SU-DHL-6 (cell line): Measurements from ENCODE around the gene TPTE2.
"Not testable (repeated sequence)": the region's sequence is repeated elsewhere in the genome, so short reads cannot be mapped to it uniquely, and the experiment has no call there.

Experiments used
- H2AFZ ChIP-seq: fragments of 200-600 bp; sonication (generic); 2 replicates; pipeline ENCODE4 v1.6.1; 2014; ENCODE audit warnings: low read depth, mild to moderate bottlenecking, moderate library complexity, mixed read lengths, antibody characterized with exemption, low read length; ENCODE audit not compliant: severe bottlenecking
- H3F3A ChIP-seq: fragments of 200-600 bp; shearing (Covaris generic); 2 replicates; pipeline ENCODE4 v1.6.0; 2016; ENCODE audit warnings: antibody characterized with exemption, mild to moderate bottlenecking; ENCODE audit not compliant: insufficient read depth
- H3K27ac ChIP-seq: fragments of 200-600 bp; sonication (generic); 2 replicates; pipeline ENCODE4 v1.5.1; 2016; ENCODE audit warnings: low read depth, mild to moderate bottlenecking, low read length, moderate library complexity, mixed read lengths
- H3K27me3 ChIP-seq: fragments of 200-600 bp; sonication (generic), shearing (Covaris generic); 2 replicates; pipeline ENCODE4 v1.6.0; 2014; ENCODE audit warnings: mild to moderate bottlenecking, low read length
- H3K36me3 ChIP-seq: fragments of 200-600 bp; sonication (generic); 2 replicates; pipeline ENCODE4 v1.6.1; 2014; ENCODE audit warnings: mild to moderate bottlenecking, low read length, mixed read lengths
- H3K4me2 ChIP-seq: fragments of 300-600, 200-600 bp; shearing (Covaris generic), sonication (generic); 2 replicates; pipeline ENCODE4 v1.6.0; 2014; ENCODE audit warnings: low read length, low read depth, mild to moderate bottlenecking; ENCODE audit not compliant: poor library complexity, severe bottlenecking
- H3K4me3 ChIP-seq: fragments of 200-600 bp; sonication (generic); 2 replicates; pipeline ENCODE4 v1.5.1; 2014; ENCODE audit warnings: antibody characterized with exemption, low read length, mild to moderate bottlenecking, mixed read lengths; ENCODE audit not compliant: insufficient read depth, poor library complexity, severe bottlenecking
- H3K79me2 ChIP-seq: fragments of 200-600 bp; sonication (generic); 2 replicates; pipeline ENCODE4 v1.6.1; 2014; ENCODE audit warnings: mild to moderate bottlenecking, low read length, moderate library complexity; ENCODE audit not compliant: insufficient read depth
- H3K9ac ChIP-seq: fragments of 200-600 bp; sonication (generic); 2 replicates; pipeline ENCODE4 v1.7.0; 2014; ENCODE audit warnings: mild to moderate bottlenecking, low read length
- H3K9me2 ChIP-seq: fragments of 200-600 bp; sonication (generic); replicated peaks from 2 replicates; pipeline ENCODE4 v1.6.1; 2014; ENCODE audit warnings: low read length; ENCODE audit not compliant: insufficient read depth
- H3K9me3 ChIP-seq: fragments of 200-600 bp; sonication (generic); 2 replicates; pipeline ENCODE4 v1.6.1; 2014; ENCODE audit warnings: low read length, mixed read lengths; ENCODE audit not compliant: insufficient read depth
- H4K20me1 ChIP-seq: fragments of 200-600 bp; sonication (generic); 2 replicates; pipeline ENCODE4 v1.6.1; 2014; ENCODE audit warnings: low read depth, mild to moderate bottlenecking, antibody characterized with exemption, low read length, moderate library complexity, mixed read lengths
- CTCF ChIP-seq: fragments of 200-600 bp; sonication (generic); IDR thresholded peaks from one replicate; pipeline ENCODE4 v1.5.1; 2017; ENCODE audit warnings: antibody characterized with exemption, mild to moderate bottlenecking, low read length, moderate library complexity; ENCODE audit not compliant: insufficient read depth, poor library complexity, severe bottlenecking
- EZH2phosphoT487 ChIP-seq: fragments of 200-600 bp; sonication (generic), shearing (Covaris generic); conservative IDR thresholded peaks from 2 replicates; pipeline ENCODE4 v1.6.1; 2018; ENCODE audit warnings: mild to moderate bottlenecking, antibody characterized with exemption, low read length, moderate library complexity, mixed read lengths

TPTE2 gene

GRCh38 chr13:19561127-19561582 is at the start of gene TPTE2:
Gene TPTE2 (minus strand): TSS chr13:19561532. CDS start chr13:19503234, 58,298 bp downstream.
- H3K27ac ChIP-seq, H2AFZ ChIP-seq, H3K4me2 ChIP-seq, H3K9me2 ChIP-seq, H3K27me3 ChIP-seq, H3K9me3 ChIP-seq, H3K36me3 ChIP-seq, H3K79me2 ChIP-seq, H4K20me1 ChIP-seq, H3K9ac ChIP-seq, H3K4me3 ChIP-seq: not testable (repeated sequence)
- H3F3A ChIP-seq = peaks cover 15% of the 10 kb centered on the region; the same call in 1 of the 2 replicates

GRCh38 chr13:19607523-19608078 is 46.3 kb upstream of the TPTE2 start:
- Histone ChIP-seq H4K20me1 (no peaks in the 10 kb centered on the region), H3K4me3 (no peak overlapping the region), H3K9me3 (peaks cover 12% of the 10 kb centered on the region; the same call in 1 of the 2 replicates), H2AFZ (no peak overlapping the region), H3K36me3 (no peaks in the 10 kb centered on the region), H3K9me2 (no peaks in the 10 kb centered on the region), H3K4me2 (no peak overlapping the region), H3K79me2 (peaks cover 4% of the 10 kb centered on the region; the same call in 1 of the 2 replicates), H3F3A (no peaks in the 10 kb centered on the region; the same call in 1 of the 2 replicates), H3K9ac (no peak overlapping the region), H3K27me3 (no peaks in the 10 kb centered on the region), H3K27ac (no peak overlapping the region)
- TF ChIP-seq EZH2phosphoT487 (no peak), CTCF (no peak)

GRCh38 chr13:19606737-19607136 is 45.4 kb upstream of the TPTE2 start:
- no peak overlapping the region for H3K4me2 ChIP-seq
- no peaks in the 10 kb centered on the region for H3K36me3 ChIP-seq
- H3K27me3 ChIP-seq = no peaks in the 10 kb centered on the region
- no peak overlapping the region for H3K27ac ChIP-seq
- TF ChIP-seq CTCF (no peak), EZH2phosphoT487 (no peak)
- H3F3A ChIP-seq = no peaks in the 10 kb centered on the region; the same call in 1 of the 2 replicates
- no peaks in the 10 kb centered on the region for H4K20me1 ChIP-seq
- H3K9me3 ChIP-seq = peaks cover 12% of the 10 kb centered on the region; the same call in 1 of the 2 replicates
- H3K79me2 ChIP-seq = peaks cover 7% of the 10 kb centered on the region; the same call in 1 of the 2 replicates
- no peaks in the 10 kb centered on the region for H3K9me2 ChIP-seq
- H2AFZ ChIP-seq = no peak overlapping the region
- H3K9ac ChIP-seq = no peak overlapping the region
- no peak overlapping the region for H3K4me3 ChIP-seq

- no peak overlapping the region for H3K9ac ChIP-seq
- peaks cover 7% of the 10 kb centered on the region; the same call in 1 of the 2 replicates for H3K79me2 ChIP-seq
- no peaks in the 10 kb centered on the region for H3K36me3 ChIP-seq
- no peaks in the 10 kb centered on the region; the same call in 1 of the 2 replicates for H3F3A ChIP-seq
- H3K4me3 ChIP-seq = no peak overlapping the region
- no peaks in the 10 kb centered on the region for H3K27me3 ChIP-seq
- H2AFZ ChIP-seq = no peak overlapping the region
- H3K9me3 ChIP-seq = peaks cover 12% of the 10 kb centered on the region; the same call in 1 of the 2 replicates
- H3K9me2 ChIP-seq = no peaks in the 10 kb centered on the region
- TF ChIP-seq CTCF = no peak
- TF ChIP-seq EZH2phosphoT487 = no peak
- H3K4me2 ChIP-seq = no peak overlapping the region
- H3K27ac ChIP-seq = no peak overlapping the region
- no peaks in the 10 kb centered on the region for H4K20me1 ChIP-seq
Measured at GRCh38 chr13:19606152-19606551, 44.8 kb upstream of the TPTE2 start.
